RWPE1 (cell line): Measurements from ENCODE around the gene GNAZ.
A peak's percentile ranks its signal among the peaks of the same experiment; 100 is the strongest.

Experiments used
- CTCF ChIA-PET: fragments of 350-600 bp; sonication (Branson Sonifier 250); formaldehyde crosslinking; extraction: SDS; loops from one replicate; lab custom pipeline; 2021; lab: Yijun Ruan, JAX
- POLR2A ChIA-PET: fragments of 400-600 bp; formaldehyde crosslinking; extraction: SDS; loops from one replicate; lab custom pipeline; 2020; ENCODE audit warnings: antibody characterized with exemption; ENCODE audit not compliant: low non-redundant PET; lab: Yijun Ruan, JAX
- DNase-seq: peaks from one replicate; pipeline ENCODE4 v3.0.0; 2012; ENCODE audit warnings: low spot score
- H3K27ac ChIP-seq: fragments of 450-650 bp; 2 replicates; pipeline ENCODE4 v1.5.1; 2017
- CTCF ChIP-seq: fragments of 450-650 bp; conservative IDR thresholded peaks from 2 replicates; pipeline ENCODE4 v1.5.1; 2017; ENCODE audit warnings: low read depth, mild to moderate bottlenecking

The GNAZ gene

GRCh38 chr22:23143119-23143518 is 72.8 kb downstream of the GNAZ start:
- no peak for TF ChIP-seq CTCF
- H3K27ac ChIP-seq: no peak overlapping the region
- no peak for DNase-seq
- POLR2A ChIA-PET: no interaction called here
- CTCF ChIA-PET: no interaction called here

GRCh38 chr22:23144432-23144831 is 74.1 kb downstream of the GNAZ start:
- ChIA-PET CTCF (no interaction called here), POLR2A (interaction anchor here (0.6 kb wide), 1 partner anchor 9 kb away, joined by 3 read pairs; no protein-coding TSS in a partner anchor)

GRCh38 chr22:23144932-23145877 is 74.9 kb downstream of the GNAZ start, which contains the start of gene RAB36:
Gene RAB36, plus strand, starts transcription at chr22:23145477. Its CDS starts 1,140 bp downstream, at chr22:23146617.
- peak; percentile 98 for DNase-seq
- ChIA-PET CTCF (interaction anchor here (1.2 kb wide), 1 partner anchor 145 kb away, joined by 3 read pairs; no protein-coding TSS in a partner anchor), POLR2A (interaction anchor here (0.6 kb wide), 1 partner anchor 9 kb away, joined by 3 read pairs; no protein-coding TSS in a partner anchor)
- peak within 1 kb of the TSS; percentile 64 for H3K27ac ChIP-seq
- no peak for TF ChIP-seq CTCF

More at GRCh38 chr22:23144432-23144831, 74.1 kb downstream of the GNAZ start:
- TF ChIP-seq CTCF: no peak
- no peak for DNase-seq
- H3K27ac ChIP-seq: no peak overlapping the region

- POLR2A ChIA-PET: no interaction called here
- no peak for TF ChIP-seq CTCF
- H3K27ac ChIP-seq: peak overlapping the region; percentile 64
- CTCF ChIA-PET: interaction anchor here (0.5 to 1.2 kb wide), 3 partner anchors 83 to 689 kb away, joined by 3 to 4 read pairs (median 3); no protein-coding TSS in a partner anchor
- no peak for DNase-seq
These were observed 75.7 kb downstream of the GNAZ start for GRCh38 chr22:23145878-23146470.

GRCh38 chr22:23146478-23147205 is 76.3 kb downstream of the GNAZ start:
- H3K27ac ChIP-seq: peak overlapping the region; percentile 64
- POLR2A ChIA-PET: no interaction called here
- CTCF ChIA-PET: interaction anchor here (0.5 to 1.2 kb wide), 3 partner anchors 83 to 688 kb away, joined by 3 to 4 read pairs (median 3); no protein-coding TSS in a partner anchor
- no peak for TF ChIP-seq CTCF
- no peak for DNase-seq
